Colonic mucosa (tissue), 4 donors: ENCODE data around the gene OCLN. TPM values are rescaled to one million over a fixed set of nuclear protein-coding genes. Genes with fewer than 3 reads are reported as not detected.

Experiments
- DNase-seq: peaks from one replicate; pipeline ENCODE4 v3.0.0-alpha.2; 2020
- H3K27ac ChIP-seq: fragments of 200-600 bp; one replicate; pipeline ENCODE4 v1.8.0; 2021
- H3K27me3 ChIP-seq: fragments of 200-600 bp; one replicate; pipeline ENCODE4 v1.8.0; 2021
- H3K36me3 ChIP-seq: fragments of 200-600 bp; one replicate; pipeline ENCODE4 v1.8.0; 2021
- H3K4me1 ChIP-seq: fragments of 200-600 bp; one replicate; pipeline ENCODE4 v1.8.0; 2021; ENCODE audit warnings: mild to moderate bottlenecking
- H3K4me3 ChIP-seq: fragments of 200-600 bp; one replicate; pipeline ENCODE4 v1.8.0; 2021
- H3K9ac ChIP-seq, 2 donors: one replicate each; pipeline ENCODE4 v1.7.0; 2013; ENCODE audit warnings: control low read depth in 2 of 2, low read depth in 2 of 2, low read length in 2 of 2
- H3K9me3 ChIP-seq: fragments of 200-600 bp; one replicate; pipeline ENCODE4 v1.8.0; 2021
- intact Hi-C: fragments of 100-400 bp; cut with DNase I; formaldehyde crosslinking; loops from one replicate; pipeline ENCODE4 v1.14.1; 2022
- total RNA-seq, 2 donors: library from RNA; stranded (reverse); fragmentation: NEBNext Ultra II Directional in 1 of 2; extraction: Animal tissue kit (Norgen Biotek cat#: 25700) in 1 of 2; gene quantifications; one replicate each; pipeline ENCODE4 v1.2.1, GENCODE V29; 2021
- TF ChIP-seq, protein P1 (sequence below): fragments of 200-600 bp; IDR thresholded peaks from one replicate; pipeline ENCODE4 v1.8.0; 2022; ENCODE audit warnings: antibody characterized with exemption, mild to moderate bottlenecking
- donor health status: healthy.
- donor health status: DM: no; HTN: no; CAD: no.
- donor health status: DM: no; HTN: no; CAD: no.

OCLN gene
- total RNA-seq, 2 donors from 2014 or later = 115 to 176 TPM

DNA sequence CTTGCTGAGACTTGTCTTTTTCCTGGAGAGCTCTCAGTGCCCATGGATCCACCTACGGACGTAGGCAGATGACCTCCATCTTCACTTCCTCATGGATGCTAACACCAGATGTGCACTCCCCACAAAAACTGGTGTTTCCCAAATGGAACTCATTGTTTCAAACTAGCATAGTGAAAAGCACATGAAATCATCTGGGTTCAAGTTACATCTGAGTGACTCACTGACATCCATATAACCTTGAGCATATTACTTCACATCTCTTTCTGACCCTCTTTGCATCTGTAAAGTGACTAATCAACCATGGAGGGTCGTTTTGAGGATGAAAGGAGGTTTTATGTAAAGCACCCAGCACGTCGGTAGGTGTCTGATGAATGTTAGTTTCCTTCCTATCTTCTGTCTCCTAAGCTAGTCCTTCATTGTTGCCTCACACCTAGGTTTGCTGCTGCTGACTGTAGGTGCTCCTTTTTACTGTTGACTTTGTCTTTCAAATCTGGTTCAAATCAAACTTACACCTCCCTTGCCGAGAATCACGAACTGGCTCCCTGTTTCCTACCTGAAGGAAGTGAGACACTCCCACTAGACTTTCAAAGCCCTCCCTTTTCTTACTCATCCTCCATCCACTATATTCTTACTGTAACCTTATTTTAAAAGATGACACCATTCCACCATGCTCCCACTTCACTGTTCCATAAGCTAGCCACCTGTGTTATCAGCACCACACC is 10.3 kb downstream of the OCLN start:
- no peak overlapping the region for H3K9ac ChIP-seq
- DNase-seq = no peak
- H3K9me3 ChIP-seq = no peaks in the 10 kb centered on the region
- no peak overlapping the region for H3K4me3 ChIP-seq
- H3K4me1 ChIP-seq = peaks cover 5% of the 10 kb centered on the region
- peak overlapping the region; percentile 40 for H3K27ac ChIP-seq
- no peaks in the 10 kb centered on the region for H3K36me3 ChIP-seq
- TF ChIP-seq, protein P1, sequence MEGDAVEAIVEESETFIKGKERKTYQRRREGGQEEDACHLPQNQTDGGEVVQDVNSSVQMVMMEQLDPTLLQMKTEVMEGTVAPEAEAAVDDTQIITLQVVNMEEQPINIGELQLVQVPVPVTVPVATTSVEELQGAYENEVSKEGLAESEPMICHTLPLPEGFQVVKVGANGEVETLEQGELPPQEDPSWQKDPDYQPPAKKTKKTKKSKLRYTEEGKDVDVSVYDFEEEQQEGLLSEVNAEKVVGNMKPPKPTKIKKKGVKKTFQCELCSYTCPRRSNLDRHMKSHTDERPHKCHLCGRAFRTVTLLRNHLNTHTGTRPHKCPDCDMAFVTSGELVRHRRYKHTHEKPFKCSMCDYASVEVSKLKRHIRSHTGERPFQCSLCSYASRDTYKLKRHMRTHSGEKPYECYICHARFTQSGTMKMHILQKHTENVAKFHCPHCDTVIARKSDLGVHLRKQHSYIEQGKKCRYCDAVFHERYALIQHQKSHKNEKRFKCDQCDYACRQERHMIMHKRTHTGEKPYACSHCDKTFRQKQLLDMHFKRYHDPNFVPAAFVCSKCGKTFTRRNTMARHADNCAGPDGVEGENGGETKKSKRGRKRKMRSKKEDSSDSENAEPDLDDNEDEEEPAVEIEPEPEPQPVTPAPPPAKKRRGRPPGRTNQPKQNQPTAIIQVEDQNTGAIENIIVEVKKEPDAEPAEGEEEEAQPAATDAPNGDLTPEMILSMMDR = no peak
- no peaks in the 10 kb centered on the region for H3K27me3 ChIP-seq
- intact Hi-C loops = no loop called here

DNA sequence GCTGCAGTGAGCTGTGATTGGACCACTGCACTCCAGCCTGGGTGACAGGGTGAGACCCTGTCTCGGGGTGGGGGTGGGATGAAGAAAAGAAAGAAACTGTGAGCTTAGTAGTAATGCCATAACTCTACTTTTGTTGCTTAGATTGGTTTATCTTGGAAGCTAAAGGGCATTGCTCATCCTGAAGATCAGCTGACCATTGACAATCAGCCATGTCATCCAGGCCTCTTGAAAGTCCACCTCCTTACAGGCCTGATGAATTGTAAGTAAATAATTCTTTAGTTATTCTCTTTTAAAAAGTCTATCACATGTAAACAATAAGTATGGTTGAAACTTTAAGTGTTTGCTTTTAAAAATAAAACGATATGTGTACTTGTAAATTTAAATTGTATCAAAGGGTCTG is 11.4 kb downstream of the OCLN start:
- no peak overlapping the region for H3K9ac ChIP-seq
- no peaks in the 10 kb centered on the region for H3K9me3 ChIP-seq
- H3K27me3 ChIP-seq = no peaks in the 10 kb centered on the region
- TF ChIP-seq, protein P1 = no peak
- H3K36me3 ChIP-seq = no peaks in the 10 kb centered on the region
- no peak for DNase-seq
- H3K4me3 ChIP-seq = no peak overlapping the region
- intact Hi-C loops = no loop called here
- H3K27ac ChIP-seq = no peak overlapping the region
- H3K4me1 ChIP-seq = peaks cover 5% of the 10 kb centered on the region

DNA sequence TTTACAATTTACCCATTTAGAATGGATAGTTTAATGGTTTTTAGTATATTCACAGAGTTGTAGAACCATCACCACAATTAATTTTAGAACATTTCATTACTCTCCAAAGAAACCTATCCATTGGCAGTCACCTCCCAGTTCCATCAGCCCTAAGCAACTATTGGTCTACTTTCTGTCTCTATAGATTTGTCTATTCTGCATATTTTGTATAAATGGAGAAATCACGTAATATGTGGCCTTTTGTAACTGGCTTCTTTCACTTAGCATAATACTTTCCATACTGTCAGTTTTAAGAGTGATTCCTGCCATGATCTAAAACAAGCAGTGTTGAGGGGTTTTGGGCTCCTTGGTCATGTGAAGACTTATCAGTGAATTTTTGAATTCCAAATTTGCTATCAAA is 12.7 kb downstream of the OCLN start:
- Histone ChIP-seq H3K4me3 (no peak overlapping the region), H3K4me1 (peaks cover 5% of the 10 kb centered on the region), H3K27ac (no peak overlapping the region), H3K9me3 (no peaks in the 10 kb centered on the region), H3K27me3 (no peaks in the 10 kb centered on the region), H3K9ac (no peak overlapping the region), H3K36me3 (no peaks in the 10 kb centered on the region)
- intact Hi-C loops = no loop called here
- DNase-seq = no peak
- TF ChIP-seq, protein P1 = no peak

DNA sequence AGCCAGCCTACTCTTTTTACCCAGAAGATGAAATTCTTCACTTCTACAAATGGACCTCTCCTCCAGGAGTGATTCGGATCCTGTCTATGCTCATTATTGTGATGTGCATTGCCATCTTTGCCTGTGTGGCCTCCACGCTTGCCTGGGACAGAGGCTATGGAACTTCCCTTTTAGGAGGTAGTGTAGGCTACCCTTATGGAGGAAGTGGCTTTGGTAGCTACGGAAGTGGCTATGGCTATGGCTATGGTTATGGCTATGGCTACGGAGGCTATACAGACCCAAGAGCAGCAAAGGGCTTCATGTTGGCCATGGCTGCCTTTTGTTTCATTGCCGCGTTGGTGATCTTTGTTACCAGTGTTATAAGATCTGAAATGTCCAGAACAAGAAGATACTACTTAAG is 16.6 kb downstream of the OCLN start:
- Histone ChIP-seq H3K4me3 (no peak overlapping the region), H3K27ac (no peak overlapping the region), H3K9ac (no peak overlapping the region), H3K27me3 (no peaks in the 10 kb centered on the region), H3K36me3 (no peaks in the 10 kb centered on the region), H3K4me1 (no peaks in the 10 kb centered on the region), H3K9me3 (no peaks in the 10 kb centered on the region)
- TF ChIP-seq, protein P1 = no peak
- no peak for DNase-seq
- intact Hi-C loops = no loop called here

DNA sequence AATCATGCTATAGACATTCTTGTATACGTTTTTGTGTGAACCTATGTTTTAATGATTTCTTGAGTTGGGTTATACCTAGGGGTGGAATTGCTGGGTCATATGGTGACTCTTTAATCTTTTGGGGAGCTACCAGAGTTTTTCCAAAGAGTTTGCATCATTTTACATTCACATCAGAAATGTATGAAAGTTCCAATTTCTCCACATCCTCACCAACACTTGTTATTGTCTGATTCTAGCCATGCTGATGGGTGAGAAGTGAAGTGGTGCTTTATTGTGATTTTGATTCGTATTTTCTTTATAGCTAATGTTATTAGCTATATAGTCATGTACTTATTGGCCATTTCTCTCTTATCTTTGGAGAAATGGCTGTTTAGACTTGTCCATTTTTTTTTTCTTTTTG is 18.1 kb downstream of the OCLN start:
- Histone ChIP-seq H3K9ac (no peak overlapping the region), H3K9me3 (no peaks in the 10 kb centered on the region), H3K27ac (no peak overlapping the region), H3K27me3 (no peaks in the 10 kb centered on the region), H3K4me3 (no peak overlapping the region), H3K4me1 (no peaks in the 10 kb centered on the region), H3K36me3 (no peaks in the 10 kb centered on the region)
- no peak for DNase-seq
- intact Hi-C loops = no loop called here
- TF ChIP-seq, protein P1 = no peak
